Right lobe of liver (tissue), 4 donors: ENCODE measurements around the gene THSD7A.

Source experiments
- POLR2A ChIP-seq: fragments of 450-650 bp; IDR thresholded peaks from one replicate; pipeline ENCODE4 v1.6.1; 2017; ENCODE audit warnings: antibody characterized with exemption, mild to moderate bottlenecking
- TF ChIP-seq, protein P1 (sequence below), 4 donors: fragments of 200-600 bp in 3 of 4; fragments of 450-650 bp in 1 of 4; IDR thresholded peaks; one replicate each; pipeline versions ENCODE4 v1.5.1 to v1.8.0; 2016 to 2022; ENCODE audit warnings: antibody characterized with exemption in 4 of 4, mild to moderate bottlenecking in 2 of 4
- donor health status: DM: no; HTN: no; CAD: no.
- donor health status: DM: no; HTN: no; CAD: no.
- donor health status: DM: no; HTN: yes; CAD: no.

DNA sequence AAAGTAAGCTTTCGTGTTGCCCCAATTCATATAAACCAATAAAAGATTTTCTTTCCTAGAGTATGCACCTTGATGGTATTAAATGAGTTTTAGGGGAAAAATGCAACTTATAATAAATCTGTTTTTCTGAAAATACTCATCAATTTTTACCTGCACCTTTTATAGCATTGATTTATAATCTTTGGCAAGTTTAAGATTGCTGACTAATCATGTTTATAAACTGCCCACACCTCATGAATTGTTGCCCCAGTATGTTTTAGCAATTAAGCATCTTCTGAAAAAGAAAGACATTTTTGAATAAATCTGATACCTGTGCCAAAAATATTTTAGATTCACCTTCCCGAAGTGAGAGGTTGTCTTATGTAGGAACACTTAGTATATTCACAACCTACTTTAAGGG is 420.0 kb downstream of the THSD7A start:
- TF ChIP-seq, protein P1, sequence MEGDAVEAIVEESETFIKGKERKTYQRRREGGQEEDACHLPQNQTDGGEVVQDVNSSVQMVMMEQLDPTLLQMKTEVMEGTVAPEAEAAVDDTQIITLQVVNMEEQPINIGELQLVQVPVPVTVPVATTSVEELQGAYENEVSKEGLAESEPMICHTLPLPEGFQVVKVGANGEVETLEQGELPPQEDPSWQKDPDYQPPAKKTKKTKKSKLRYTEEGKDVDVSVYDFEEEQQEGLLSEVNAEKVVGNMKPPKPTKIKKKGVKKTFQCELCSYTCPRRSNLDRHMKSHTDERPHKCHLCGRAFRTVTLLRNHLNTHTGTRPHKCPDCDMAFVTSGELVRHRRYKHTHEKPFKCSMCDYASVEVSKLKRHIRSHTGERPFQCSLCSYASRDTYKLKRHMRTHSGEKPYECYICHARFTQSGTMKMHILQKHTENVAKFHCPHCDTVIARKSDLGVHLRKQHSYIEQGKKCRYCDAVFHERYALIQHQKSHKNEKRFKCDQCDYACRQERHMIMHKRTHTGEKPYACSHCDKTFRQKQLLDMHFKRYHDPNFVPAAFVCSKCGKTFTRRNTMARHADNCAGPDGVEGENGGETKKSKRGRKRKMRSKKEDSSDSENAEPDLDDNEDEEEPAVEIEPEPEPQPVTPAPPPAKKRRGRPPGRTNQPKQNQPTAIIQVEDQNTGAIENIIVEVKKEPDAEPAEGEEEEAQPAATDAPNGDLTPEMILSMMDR (IDR thresholded peaks at IDR 0.05), result no peak
- TF ChIP-seq POLR2A, result no peak
